ENCODE measurements around the gene PRR19.

PRR19 gene

GRCh38 chr19:42269478-42270345 lies 32.2 kb upstream of the PRR19 start:
- Histone ChIP-seq H3K9me3 (replicated peaks in 1 of 2; ENCODE audit: control insufficient read depth in 2 of 2, insufficient read depth in 1 of 2, low read depth in 1 of 2, low read length in 2 of 2) (no peaks in the 10 kb centered on the region), H2BK5ac (ENCODE audit: low read length) (peak overlapping the region; percentile 29), H3K4me1 (ENCODE audit: control insufficient read depth in 2 of 2, insufficient read depth in 1 of 2, low read depth in 1 of 2, low read length in 2 of 2) (peaks cover 12 to 19% of the 10 kb centered on the region in 2 donors), H3K79me1 (ENCODE audit: low read depth, low read length) (peaks cover 20% of the 10 kb centered on the region), H2AK5ac (ENCODE audit: low read depth, low read length) (peak overlapping the region; percentile 90), H2BK15ac (ENCODE audit: low read length) (peak overlapping the region; percentile 92), H3K4me3 (ENCODE audit: low read length in 2 of 2) (peak overlapping the region; percentile 65 to 76), H4K8ac (ENCODE audit: low read depth, low read length) (no peak overlapping the region), H3K4ac (ENCODE audit: low read length) (peak overlapping the region; percentile 37), H3K14ac (ENCODE audit: low read length) (no peak overlapping the region), H3K23ac (ENCODE audit: low read depth, low read length, poor library complexity) (no peak overlapping the region), H2BK120ac (ENCODE audit: low read depth, low read length) (no peak overlapping the region), H2BK12ac (ENCODE audit: low read length) (peak overlapping the region; percentile 41), H3K4me2 (ENCODE audit: insufficient read depth, low read length, poor library complexity, severe bottlenecking) (peak overlapping the region; percentile 62), H4K91ac (ENCODE audit: low read depth, low read length, poor library complexity) (no peak overlapping the region), H2AFZ (ENCODE audit: low read length) (no peak overlapping the region), H3K18ac (ENCODE audit: low read length) (peak overlapping the region; percentile 48), H3K27ac (replicated peaks; ENCODE audit: low read length) (no peak overlapping the region), H3K27me3 (ENCODE audit: control insufficient read depth in 3 of 3, insufficient read depth in 3 of 3, low read depth in 1 of 3, low read length in 3 of 3) (no peaks in the 10 kb centered on the region), H3K36me3 (replicated peaks in 1 of 2; ENCODE audit: control insufficient read depth in 2 of 2, insufficient read depth in 2 of 2, low read length in 2 of 2) (peaks cover 11 to 25% of the 10 kb centered on the region in 2 donors), H3K9ac (ENCODE audit: low read depth, low read length, poor library complexity) (peak overlapping the region; percentile 81)
- WGBS, 2 donors (ENCODE audit: extremely low coverage in 2 of 2, insufficient read length in 2 of 2, insufficient replicate concordance in 1 of 2) = no CpG with 5 or more reads among the region's 10 CpGs
- no peak for DNase-seq (ENCODE audit: low spot score)

DNA sequence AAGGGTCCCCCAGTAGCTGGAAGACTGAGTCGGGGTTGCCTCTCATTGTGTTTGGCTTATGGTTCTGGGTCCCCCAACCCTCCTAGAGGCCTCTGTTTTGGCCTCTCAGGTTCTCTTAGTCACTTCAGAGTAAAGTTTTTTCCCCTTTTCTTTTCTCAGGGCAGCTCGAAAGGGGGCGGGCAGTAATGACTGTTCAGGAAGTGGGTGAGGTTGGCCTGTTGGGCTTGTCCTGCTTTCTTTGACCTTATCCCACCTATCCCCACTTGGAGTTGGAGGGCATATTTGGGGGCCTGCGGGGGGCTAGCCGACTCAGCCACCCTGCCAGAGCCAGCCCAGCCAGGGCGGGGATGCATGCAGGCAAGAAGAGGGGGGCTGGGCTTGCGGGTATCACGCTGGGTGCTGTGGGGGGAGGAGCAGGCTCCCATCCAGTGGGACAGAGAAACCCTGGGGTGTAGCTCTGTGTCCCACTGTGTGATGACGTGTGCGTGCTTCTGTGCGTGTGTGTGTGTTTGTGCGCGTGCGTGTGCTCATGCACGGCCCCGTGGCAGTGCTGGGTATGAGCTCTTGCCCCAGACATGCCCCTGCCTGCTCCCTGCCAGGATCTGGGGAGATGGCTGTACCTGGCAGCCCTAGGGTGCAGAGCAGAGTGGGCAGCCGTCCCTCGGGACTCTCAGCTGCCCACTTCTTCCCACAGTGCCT lies 31.4 kb upstream of the PRR19 start:
- H3K27me3 ChIP-seq (ENCODE audit: control insufficient read depth in 3 of 3, insufficient read depth in 3 of 3, low read depth in 1 of 3, low read length in 3 of 3) = no peaks in the 10 kb centered on the region
- H3K9me3 ChIP-seq (replicated peaks in 1 of 2; ENCODE audit: control insufficient read depth in 2 of 2, insufficient read depth in 1 of 2, low read depth in 1 of 2, low read length in 2 of 2) = no peaks in the 10 kb centered on the region
- peak overlapping the region in 1 of 2 donors; percentile 65 for H3K4me3 ChIP-seq (ENCODE audit: low read length in 2 of 2)
- no peak overlapping the region for H2BK120ac ChIP-seq (ENCODE audit: low read depth, low read length)
- peak overlapping the region; percentile 92 for H2BK15ac ChIP-seq (ENCODE audit: low read length)
- WGBS, 2 donors (ENCODE audit: extremely low coverage in 2 of 2, insufficient read length in 2 of 2, insufficient replicate concordance in 1 of 2) = no CpG with 5 or more reads among the region's 18 CpGs
- H3K4ac ChIP-seq (ENCODE audit: low read length) = no peak overlapping the region
- H3K23ac ChIP-seq (ENCODE audit: low read depth, low read length, poor library complexity) = peak overlapping the region; percentile 47
- H3K79me1 ChIP-seq (ENCODE audit: low read depth, low read length) = peaks cover 20% of the 10 kb centered on the region
- H3K14ac ChIP-seq (ENCODE audit: low read length) = no peak overlapping the region
- H2AK5ac ChIP-seq (ENCODE audit: low read depth, low read length) = no peak overlapping the region
- no peak overlapping the region for H2BK12ac ChIP-seq (ENCODE audit: low read length)
- no peak overlapping the region for H2AFZ ChIP-seq (ENCODE audit: low read length)
- no peak overlapping the region for H3K9ac ChIP-seq (ENCODE audit: low read depth, low read length, poor library complexity)
- H3K18ac ChIP-seq (ENCODE audit: low read length) = no peak overlapping the region
- H3K4me2 ChIP-seq (ENCODE audit: insufficient read depth, low read length, poor library complexity, severe bottlenecking) = no peak overlapping the region
- peaks cover 12 to 19% of the 10 kb centered on the region in 2 donors for H3K4me1 ChIP-seq (ENCODE audit: control insufficient read depth in 2 of 2, insufficient read depth in 1 of 2, low read depth in 1 of 2, low read length in 2 of 2)
- no peak overlapping the region for H4K8ac ChIP-seq (ENCODE audit: low read depth, low read length)
- no peak for DNase-seq (ENCODE audit: low spot score)
- H3K36me3 ChIP-seq (replicated peaks in 1 of 2; ENCODE audit: control insufficient read depth in 2 of 2, insufficient read depth in 2 of 2, low read length in 2 of 2) = peaks cover 16 to 32% of the 10 kb centered on the region in 2 donors
- H3K27ac ChIP-seq (replicated peaks; ENCODE audit: low read length) = no peak overlapping the region
- peak overlapping the region; percentile 29 for H2BK5ac ChIP-seq (ENCODE audit: low read length)
- H4K91ac ChIP-seq (ENCODE audit: low read depth, low read length, poor library complexity) = no peak overlapping the region

GRCh38 chr19:42271045-42271419 lies 30.9 kb upstream of the PRR19 start:
- H3K4me3 ChIP-seq (ENCODE audit: low read length in 2 of 2) = no peak overlapping the region
- peaks cover 16 to 36% of the 10 kb centered on the region in 2 donors for H3K36me3 ChIP-seq (replicated peaks in 1 of 2; ENCODE audit: control insufficient read depth in 2 of 2, insufficient read depth in 2 of 2, low read length in 2 of 2)
- H3K4ac ChIP-seq (ENCODE audit: low read length) = no peak overlapping the region
- no peak overlapping the region for H2BK12ac ChIP-seq (ENCODE audit: low read length)
- peak overlapping the region; percentile 12 for H3K9ac ChIP-seq (ENCODE audit: low read depth, low read length, poor library complexity)
- H2AK5ac ChIP-seq (ENCODE audit: low read depth, low read length) = no peak overlapping the region
- no peak overlapping the region for H4K91ac ChIP-seq (ENCODE audit: low read depth, low read length, poor library complexity)
- no peak overlapping the region for H3K23ac ChIP-seq (ENCODE audit: low read depth, low read length, poor library complexity)
- H2AFZ ChIP-seq (ENCODE audit: low read length) = no peak overlapping the region
- no CpG with 5 or more reads among the region's 3 CpGs for WGBS, 2 donors (ENCODE audit: extremely low coverage in 2 of 2, insufficient read length in 2 of 2, insufficient replicate concordance in 1 of 2)
- H3K14ac ChIP-seq (ENCODE audit: low read length) = no peak overlapping the region
- H3K18ac ChIP-seq (ENCODE audit: low read length) = no peak overlapping the region
- DNase-seq (ENCODE audit: low spot score) = no peak
- peaks cover 20% of the 10 kb centered on the region for H3K79me1 ChIP-seq (ENCODE audit: low read depth, low read length)
- H3K4me1 ChIP-seq (ENCODE audit: control insufficient read depth in 2 of 2, insufficient read depth in 1 of 2, low read depth in 1 of 2, low read length in 2 of 2) = peaks cover 12 to 19% of the 10 kb centered on the region in 2 donors
- no peak overlapping the region for H4K8ac ChIP-seq (ENCODE audit: low read depth, low read length)
- H2BK5ac ChIP-seq (ENCODE audit: low read length) = no peak overlapping the region
- no peaks in the 10 kb centered on the region for H3K27me3 ChIP-seq (ENCODE audit: control insufficient read depth in 3 of 3, insufficient read depth in 3 of 3, low read depth in 1 of 3, low read length in 3 of 3)
- H2BK120ac ChIP-seq (ENCODE audit: low read depth, low read length) = no peak overlapping the region
- H3K9me3 ChIP-seq (replicated peaks in 1 of 2; ENCODE audit: control insufficient read depth in 2 of 2, insufficient read depth in 1 of 2, low read depth in 1 of 2, low read length in 2 of 2) = no peaks in the 10 kb centered on the region
- H3K27ac ChIP-seq (replicated peaks; ENCODE audit: low read length) = no peak overlapping the region
- no peak overlapping the region for H3K4me2 ChIP-seq (ENCODE audit: insufficient read depth, low read length, poor library complexity, severe bottlenecking)
- peak overlapping the region; percentile 27 for H2BK15ac ChIP-seq (ENCODE audit: low read length)
